Measurements from ENCODE around the gene YTHDF1.

DNA sequence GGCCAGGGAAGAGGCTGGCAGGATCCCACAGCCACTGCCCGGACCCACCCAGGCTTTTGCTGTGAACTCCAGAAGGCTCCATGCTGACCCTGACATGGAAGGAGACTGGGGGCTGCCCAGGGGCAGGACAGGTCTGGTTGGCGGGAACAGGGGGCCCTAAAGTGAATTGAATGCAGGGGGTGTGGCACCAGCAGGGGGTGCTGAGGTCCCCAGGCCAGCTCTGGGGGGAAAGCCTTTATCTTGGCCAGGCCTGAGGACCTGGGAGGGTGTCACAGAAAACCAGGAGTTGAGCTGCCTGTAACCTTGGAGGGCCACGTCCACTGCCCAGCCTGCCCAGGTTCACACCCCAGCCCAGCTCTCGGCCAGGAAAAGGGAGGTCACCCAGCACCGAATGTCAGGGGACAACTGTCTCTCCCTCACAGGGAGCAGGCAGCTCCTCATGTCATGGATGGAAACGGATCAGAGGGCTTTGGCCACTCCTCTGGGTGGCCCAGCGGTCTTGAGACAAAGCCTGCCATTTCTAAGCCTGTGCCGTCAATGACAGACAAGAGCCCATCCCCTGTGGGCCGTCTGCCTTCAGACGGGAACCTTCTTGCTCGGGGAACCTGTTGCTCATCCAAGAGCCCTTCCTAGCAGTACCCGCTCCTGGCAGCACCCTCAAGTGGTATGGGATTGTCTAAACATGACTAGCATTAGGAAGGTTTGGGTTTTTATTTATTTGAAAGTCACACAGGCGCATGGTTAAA lies 2.9 kb upstream of the YTHDF1 start:
- TF ChIP-seq EZH2 (IDR thresholded peaks at IDR 0.05; ENCODE audit: borderline replicate concordance, insufficient read depth, low read depth, low read length, poor library complexity, severe bottlenecking) = no peak
- TF ChIP-seq, protein P1, sequence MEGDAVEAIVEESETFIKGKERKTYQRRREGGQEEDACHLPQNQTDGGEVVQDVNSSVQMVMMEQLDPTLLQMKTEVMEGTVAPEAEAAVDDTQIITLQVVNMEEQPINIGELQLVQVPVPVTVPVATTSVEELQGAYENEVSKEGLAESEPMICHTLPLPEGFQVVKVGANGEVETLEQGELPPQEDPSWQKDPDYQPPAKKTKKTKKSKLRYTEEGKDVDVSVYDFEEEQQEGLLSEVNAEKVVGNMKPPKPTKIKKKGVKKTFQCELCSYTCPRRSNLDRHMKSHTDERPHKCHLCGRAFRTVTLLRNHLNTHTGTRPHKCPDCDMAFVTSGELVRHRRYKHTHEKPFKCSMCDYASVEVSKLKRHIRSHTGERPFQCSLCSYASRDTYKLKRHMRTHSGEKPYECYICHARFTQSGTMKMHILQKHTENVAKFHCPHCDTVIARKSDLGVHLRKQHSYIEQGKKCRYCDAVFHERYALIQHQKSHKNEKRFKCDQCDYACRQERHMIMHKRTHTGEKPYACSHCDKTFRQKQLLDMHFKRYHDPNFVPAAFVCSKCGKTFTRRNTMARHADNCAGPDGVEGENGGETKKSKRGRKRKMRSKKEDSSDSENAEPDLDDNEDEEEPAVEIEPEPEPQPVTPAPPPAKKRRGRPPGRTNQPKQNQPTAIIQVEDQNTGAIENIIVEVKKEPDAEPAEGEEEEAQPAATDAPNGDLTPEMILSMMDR (IDR thresholded peaks at IDR 0.05) = no peak
